Measurements from ENCODE around the gene PCSK7.
A peak's percentile ranks its signal among the peaks of the same experiment; 100 is the strongest.
"Not testable (repeated sequence)": the region's sequence is repeated elsewhere in the genome, so short reads cannot be mapped to it uniquely, and the experiment has no call there.

The PCSK7 gene, protein sequence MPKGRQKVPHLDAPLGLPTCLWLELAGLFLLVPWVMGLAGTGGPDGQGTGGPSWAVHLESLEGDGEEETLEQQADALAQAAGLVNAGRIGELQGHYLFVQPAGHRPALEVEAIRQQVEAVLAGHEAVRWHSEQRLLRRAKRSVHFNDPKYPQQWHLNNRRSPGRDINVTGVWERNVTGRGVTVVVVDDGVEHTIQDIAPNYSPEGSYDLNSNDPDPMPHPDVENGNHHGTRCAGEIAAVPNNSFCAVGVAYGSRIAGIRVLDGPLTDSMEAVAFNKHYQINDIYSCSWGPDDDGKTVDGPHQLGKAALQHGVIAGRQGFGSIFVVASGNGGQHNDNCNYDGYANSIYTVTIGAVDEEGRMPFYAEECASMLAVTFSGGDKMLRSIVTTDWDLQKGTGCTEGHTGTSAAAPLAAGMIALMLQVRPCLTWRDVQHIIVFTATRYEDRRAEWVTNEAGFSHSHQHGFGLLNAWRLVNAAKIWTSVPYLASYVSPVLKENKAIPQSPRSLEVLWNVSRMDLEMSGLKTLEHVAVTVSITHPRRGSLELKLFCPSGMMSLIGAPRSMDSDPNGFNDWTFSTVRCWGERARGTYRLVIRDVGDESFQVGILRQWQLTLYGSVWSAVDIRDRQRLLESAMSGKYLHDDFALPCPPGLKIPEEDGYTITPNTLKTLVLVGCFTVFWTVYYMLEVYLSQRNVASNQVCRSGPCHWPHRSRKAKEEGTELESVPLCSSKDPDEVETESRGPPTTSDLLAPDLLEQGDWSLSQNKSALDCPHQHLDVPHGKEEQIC

DNA sequence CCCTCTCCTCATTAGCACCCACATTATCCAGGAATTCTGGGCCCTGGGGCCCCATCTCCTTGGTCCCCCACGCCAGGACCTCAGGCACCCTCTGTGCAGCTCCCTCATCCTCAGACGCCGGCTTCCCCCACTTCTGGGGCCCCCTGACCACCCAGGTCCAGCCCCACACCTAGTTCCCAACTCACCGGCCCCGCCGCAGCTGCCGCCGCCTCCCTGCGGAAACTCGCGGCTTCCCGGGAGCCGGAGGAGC, at the start of gene PCSK7:
Gene PCSK7, minus strand, starts transcription at position 232 of the 250 bp plus-strand sequence. CDS start 2,229 bp downstream, outside the sequence.
- Mint-ChIP-seq H3K27ac (peak within 1 kb of the TSS; percentile 97), H3K4me1 (peaks cover 67% of the 10 kb centered on the region), H3K4me3 (peak within 1 kb of the TSS; percentile 89), H3K9me3 (no peaks in the 10 kb centered on the region), H3K36me3 (peaks cover 57% of the 10 kb centered on the region)
- ATAC-seq, result no peak
- no peak for DNase-seq (ENCODE audit: low spot score in 2 of 2)

DNA sequence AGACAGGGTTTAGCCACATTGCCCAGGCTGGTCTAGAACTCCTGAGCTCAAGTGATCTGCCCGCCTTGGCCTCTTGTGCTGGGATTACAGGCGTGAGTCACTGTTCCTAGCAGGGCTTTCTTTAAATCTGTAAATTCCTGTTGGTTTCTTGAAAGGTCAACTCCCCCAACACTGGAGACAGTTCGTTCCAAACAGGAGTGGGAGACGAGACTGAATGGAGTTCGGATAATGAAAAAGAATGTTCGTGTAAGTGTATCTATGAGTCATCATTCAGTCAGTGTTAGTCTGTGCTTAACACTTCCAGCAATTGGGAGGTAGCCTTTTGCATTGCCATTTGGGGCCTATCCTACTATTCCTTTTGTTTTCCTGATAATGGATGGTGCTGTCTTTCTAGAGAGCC, 49.3 kb upstream of the PCSK7 start:
- H3K4me1 Mint-ChIP-seq, result peaks cover 11% of the 10 kb centered on the region
- no peak for DNase-seq (ENCODE audit: low spot score in 2 of 2)
- ATAC-seq, result no peak
- no peaks in the 10 kb centered on the region for H3K9me3 Mint-ChIP-seq
- peak overlapping the region; percentile 85 for H3K27ac Mint-ChIP-seq
- peaks cover 42% of the 10 kb centered on the region for H3K36me3 Mint-ChIP-seq
- no peak overlapping the region for H3K4me3 Mint-ChIP-seq

DNA sequence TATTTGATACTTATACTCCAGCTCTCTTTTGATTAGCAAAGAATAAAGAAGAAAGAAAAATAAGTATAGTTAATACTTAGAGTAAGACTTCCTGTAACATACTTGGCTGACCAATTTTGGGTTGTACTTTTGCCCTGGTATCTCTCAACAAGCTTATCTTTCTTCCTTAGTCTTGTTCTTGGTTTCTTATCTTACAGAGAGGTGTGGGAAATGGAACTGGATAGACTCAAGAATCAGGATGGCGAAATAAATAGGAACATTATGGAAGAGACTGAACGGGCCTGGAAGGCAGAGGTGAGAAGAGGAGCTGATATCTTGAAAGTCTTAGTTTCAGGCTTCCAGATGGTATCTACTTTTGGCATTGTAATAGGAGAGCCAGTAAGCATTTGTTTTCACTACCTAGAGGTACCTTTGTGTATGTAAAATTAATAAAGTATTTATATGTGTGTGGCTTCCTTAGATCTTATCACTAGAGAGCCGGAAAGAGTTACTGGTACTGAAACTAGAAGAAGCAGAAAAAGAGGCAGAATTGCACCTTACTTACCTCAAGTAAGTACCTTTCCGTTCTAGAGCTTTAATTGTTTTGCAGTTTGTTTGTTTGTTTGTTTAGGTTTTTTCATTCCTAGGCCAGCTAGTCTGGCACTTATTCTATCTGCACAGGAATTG, 48.0 kb upstream of the PCSK7 start:
- H3K4me1 Mint-ChIP-seq, result peaks cover 21% of the 10 kb centered on the region
- peak; percentile 50 for ATAC-seq
- H3K4me3 Mint-ChIP-seq, result peak overlapping the region; percentile 3

DNA sequence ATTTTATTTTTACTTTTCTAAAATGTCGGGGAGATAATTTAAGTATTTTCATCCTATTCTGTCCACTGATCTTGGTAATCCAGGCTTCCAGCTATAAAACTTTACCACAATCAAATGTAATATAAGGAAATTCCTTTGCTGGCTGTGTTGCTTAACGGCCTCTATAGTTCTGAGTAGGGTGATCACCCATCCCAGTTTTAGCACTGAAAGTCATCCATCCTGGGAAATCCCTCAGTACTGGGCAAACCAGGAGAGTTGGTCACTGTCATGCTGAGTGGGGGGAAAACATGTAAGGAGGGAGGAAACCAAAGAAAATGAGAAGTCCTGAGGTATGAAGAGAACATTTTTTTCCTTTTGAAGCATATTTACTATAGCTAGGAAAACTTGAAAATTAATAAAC, 46.5 kb upstream of the PCSK7 start:
- Mint-ChIP-seq H3K9me3 (no peaks in the 10 kb centered on the region), H3K4me1 (peaks cover 29% of the 10 kb centered on the region), H3K4me3 (no peak overlapping the region), H3K27ac (no peak overlapping the region), H3K36me3 (peaks cover 24% of the 10 kb centered on the region)
- DNase-seq (ENCODE audit: low spot score in 2 of 2), result no peak
- no peak for ATAC-seq

More for the DNA sequence above, 48.0 kb upstream of the PCSK7 start:
- DNase-seq (ENCODE audit: low spot score in 2 of 2), result no peak
- Mint-ChIP-seq H3K36me3 (peaks cover 39% of the 10 kb centered on the region), H3K9me3 (no peaks in the 10 kb centered on the region), H3K27ac (peak overlapping the region; percentile 85)

DNA sequence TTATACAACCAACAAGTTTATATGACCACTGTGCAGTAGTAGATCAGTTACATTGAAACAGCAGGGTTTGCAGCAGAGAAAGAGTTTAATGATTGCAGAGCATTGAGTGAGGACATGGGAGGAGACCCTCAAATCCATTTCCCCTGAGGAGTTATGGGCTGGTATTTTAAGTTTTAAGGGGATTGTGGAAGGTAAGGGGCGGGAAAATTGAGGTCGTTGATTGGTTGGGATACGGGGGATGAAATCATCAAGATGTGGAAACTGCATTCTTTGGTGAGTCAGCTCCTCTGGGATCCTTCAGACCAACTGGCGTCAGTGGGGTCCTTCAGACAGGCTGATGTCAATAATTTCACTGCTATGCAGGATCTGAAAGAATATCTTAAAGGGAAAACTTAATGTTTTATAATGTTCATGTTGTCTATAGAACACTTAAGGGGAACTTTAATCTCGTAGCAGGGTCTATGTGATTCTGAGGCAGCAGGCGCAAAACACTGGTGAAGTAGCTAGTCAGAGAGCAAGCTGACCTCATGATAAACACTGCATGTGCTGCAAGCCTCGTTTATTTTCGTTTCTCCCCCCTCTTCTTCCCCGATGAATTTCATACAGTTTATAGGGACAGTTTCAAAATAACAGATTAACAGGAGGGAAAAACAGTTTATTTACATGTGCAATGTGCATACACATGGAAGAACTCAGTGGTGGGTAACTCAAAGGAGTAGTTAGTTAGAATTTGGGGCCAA, 41.8 kb upstream of the PCSK7 start:
- no peak for DNase-seq (ENCODE audit: low spot score in 2 of 2)
- peaks cover 19% of the 10 kb centered on the region for H3K4me1 Mint-ChIP-seq
- no peak for ATAC-seq
- no peaks in the 10 kb centered on the region for H3K9me3 Mint-ChIP-seq
- H3K36me3 Mint-ChIP-seq, result peaks cover 10% of the 10 kb centered on the region
- H3K4me3 Mint-ChIP-seq, result no peak overlapping the region
- no peak overlapping the region for H3K27ac Mint-ChIP-seq

DNA sequence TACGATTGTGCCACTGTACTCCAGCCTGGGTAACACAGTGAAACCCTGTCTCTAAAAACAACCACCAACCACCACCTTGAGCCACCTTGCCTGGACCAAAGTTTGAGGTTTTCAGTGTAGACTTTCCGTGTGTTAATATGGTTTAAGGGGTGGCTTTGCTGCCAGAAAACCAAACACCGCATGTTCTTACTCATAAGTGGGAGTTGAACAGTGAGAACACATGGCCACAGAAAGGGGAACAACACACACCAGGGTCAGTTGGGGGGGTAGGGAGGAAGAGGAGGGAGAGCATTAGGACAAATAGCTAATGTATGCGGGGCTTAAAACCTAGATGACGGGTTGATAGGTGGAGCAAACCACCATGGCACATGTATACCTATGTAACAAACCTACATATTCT, 40.3 kb upstream of the PCSK7 start:
- DNase-seq (ENCODE audit: low spot score in 2 of 2); H3K4me3 Mint-ChIP-seq; H3K27ac Mint-ChIP-seq; ATAC-seq; H3K9me3 Mint-ChIP-seq: not testable (repeated sequence)
- H3K36me3 Mint-ChIP-seq, result peaks cover 13% of the 10 kb centered on the region
- peaks cover 19% of the 10 kb centered on the region for H3K4me1 Mint-ChIP-seq

DNA sequence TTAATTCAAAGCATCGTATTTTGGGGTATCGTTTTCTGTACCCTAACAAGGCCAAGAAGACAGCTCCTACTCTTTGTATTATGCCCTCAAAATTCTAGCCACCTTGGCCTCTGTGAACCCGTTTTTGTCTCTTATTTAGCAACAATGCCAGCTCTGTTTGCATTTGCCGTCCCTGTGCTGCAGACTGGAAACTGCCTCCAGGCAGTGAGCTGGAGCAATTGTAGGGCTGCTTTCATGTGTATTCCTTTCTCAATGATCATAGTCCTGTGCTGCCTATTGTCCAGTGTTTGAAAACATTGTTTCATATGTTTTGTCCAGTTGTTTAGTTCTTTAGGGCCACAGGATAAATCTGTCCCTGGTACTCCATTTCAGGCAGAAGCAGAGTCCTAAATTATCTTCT, 39.3 kb upstream of the PCSK7 start:
- Mint-ChIP-seq H3K4me3 (no peak overlapping the region), H3K4me1 (peaks cover 19% of the 10 kb centered on the region), H3K36me3 (peaks cover 22% of the 10 kb centered on the region), H3K9me3 (no peaks in the 10 kb centered on the region), H3K27ac (no peak overlapping the region)
- ATAC-seq, result no peak
- no peak for DNase-seq (ENCODE audit: low spot score in 2 of 2)

DNA sequence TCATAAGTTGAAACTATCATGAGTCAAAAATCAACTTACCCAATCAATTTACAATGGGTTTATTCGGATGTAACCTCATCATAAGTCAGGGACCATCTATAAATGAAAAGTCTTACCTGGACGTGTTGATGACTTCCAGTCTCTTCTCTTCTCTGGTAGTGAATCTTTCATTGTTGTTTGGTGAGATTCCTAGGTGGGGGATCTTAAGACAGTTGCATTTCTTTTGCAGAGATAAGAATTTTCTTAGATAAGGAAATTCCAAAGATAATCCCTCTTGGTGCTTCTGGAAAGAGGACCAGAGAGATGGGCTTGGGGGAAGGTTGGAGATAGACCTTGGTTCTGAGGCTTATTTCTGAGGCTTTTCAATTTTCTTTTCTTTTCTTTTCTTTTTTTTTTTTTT, 38.0 kb upstream of the PCSK7 start:
- H3K27ac Mint-ChIP-seq, result no peak overlapping the region
- ATAC-seq, result no peak
- H3K4me3 Mint-ChIP-seq, result no peak overlapping the region
- no peaks in the 10 kb centered on the region for H3K9me3 Mint-ChIP-seq
- no peak for DNase-seq (ENCODE audit: low spot score in 2 of 2)
- peaks cover 26% of the 10 kb centered on the region for H3K36me3 Mint-ChIP-seq
- H3K4me1 Mint-ChIP-seq, result peaks cover 9% of the 10 kb centered on the region

DNA sequence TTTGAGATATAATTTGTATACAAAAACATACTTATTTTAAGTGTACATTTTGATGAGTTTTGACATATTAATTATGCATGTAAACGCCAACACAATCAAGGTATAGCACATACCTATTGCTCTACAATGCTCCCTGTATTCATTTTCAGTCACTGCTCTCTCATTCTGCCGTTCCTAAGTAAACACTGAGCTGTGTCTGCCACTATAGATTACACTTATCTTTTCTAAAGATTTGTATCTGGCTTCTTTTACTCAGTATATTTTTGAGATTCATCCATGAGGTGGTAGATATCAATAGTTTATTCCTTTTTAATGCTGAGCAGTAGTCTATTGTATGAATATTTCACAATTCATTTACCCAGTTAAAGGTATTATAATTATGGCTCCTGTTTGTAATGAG, 33.9 kb upstream of the PCSK7 start:
- peaks cover 38% of the 10 kb centered on the region for H3K36me3 Mint-ChIP-seq
- H3K4me1 Mint-ChIP-seq, result no peaks in the 10 kb centered on the region
- DNase-seq (ENCODE audit: low spot score in 2 of 2) (no peak), ATAC-seq (no peak)
- H3K9me3 Mint-ChIP-seq, result no peaks in the 10 kb centered on the region
- H3K27ac Mint-ChIP-seq, result no peak overlapping the region
- no peak overlapping the region for H3K4me3 Mint-ChIP-seq

DNA sequence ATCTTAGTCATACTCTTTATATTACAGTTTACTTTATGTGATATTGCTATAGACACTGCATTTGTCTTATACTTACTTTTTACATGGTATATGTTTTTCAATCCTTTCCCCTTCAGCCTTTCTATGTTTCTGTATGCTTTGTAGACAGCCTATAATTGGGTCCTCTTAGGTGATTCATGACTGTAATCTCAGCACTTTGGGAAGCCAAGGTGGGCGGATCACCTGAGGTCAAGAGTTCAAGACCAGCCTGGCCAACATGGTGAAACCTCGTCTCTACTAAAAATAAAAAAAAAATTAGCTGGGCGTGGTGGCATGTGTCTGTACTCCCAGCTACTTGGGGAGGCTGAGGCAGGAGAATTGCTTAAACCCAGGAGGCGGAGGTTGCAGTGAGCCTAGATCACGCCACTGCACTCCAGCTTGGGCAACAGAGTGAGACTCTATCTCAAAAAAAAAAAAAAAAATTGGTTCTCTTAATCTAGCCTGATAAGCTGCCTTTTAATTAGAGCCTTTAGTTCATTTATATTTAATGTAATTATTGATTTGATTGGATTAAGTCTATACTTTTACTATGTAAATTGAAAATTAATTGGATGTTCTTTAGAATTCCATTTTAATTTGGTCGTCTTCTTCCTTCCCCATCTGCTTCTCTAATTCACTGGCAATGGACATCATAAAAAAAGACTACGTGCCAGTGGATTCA, 32.9 kb upstream of the PCSK7 start:
- H3K36me3 Mint-ChIP-seq, result peaks cover 40% of the 10 kb centered on the region
- not testable (repeated sequence) for H3K27ac Mint-ChIP-seq; H3K9me3 Mint-ChIP-seq; ATAC-seq; H3K4me1 Mint-ChIP-seq; H3K4me3 Mint-ChIP-seq; DNase-seq (ENCODE audit: low spot score in 2 of 2)

DNA sequence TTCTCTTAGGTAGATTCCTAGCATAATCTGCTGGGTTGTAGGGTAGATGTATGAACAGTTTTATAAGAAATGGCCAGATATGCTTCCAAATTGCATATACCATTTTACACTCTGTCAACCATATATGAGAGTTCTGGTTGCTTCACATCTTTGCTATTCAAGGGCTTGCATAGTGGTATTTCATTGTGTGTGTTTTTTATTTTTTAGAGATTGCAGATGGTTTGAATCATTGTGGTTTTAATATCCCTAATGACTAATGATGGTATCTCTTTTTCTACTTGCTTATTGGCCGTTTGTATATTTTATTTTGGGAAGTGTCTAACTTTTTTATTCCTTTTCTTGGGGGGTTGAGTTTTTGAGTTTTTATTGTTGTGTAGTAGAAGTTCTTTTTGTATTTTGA, 27.5 kb upstream of the PCSK7 start:
- Mint-ChIP-seq H3K36me3 (peaks cover 29% of the 10 kb centered on the region), H3K27ac (no peak overlapping the region), H3K4me1 (no peaks in the 10 kb centered on the region), H3K9me3 (no peaks in the 10 kb centered on the region), H3K4me3 (no peak overlapping the region)
- ATAC-seq (no peak), DNase-seq (ENCODE audit: low spot score in 2 of 2) (no peak)

DNA sequence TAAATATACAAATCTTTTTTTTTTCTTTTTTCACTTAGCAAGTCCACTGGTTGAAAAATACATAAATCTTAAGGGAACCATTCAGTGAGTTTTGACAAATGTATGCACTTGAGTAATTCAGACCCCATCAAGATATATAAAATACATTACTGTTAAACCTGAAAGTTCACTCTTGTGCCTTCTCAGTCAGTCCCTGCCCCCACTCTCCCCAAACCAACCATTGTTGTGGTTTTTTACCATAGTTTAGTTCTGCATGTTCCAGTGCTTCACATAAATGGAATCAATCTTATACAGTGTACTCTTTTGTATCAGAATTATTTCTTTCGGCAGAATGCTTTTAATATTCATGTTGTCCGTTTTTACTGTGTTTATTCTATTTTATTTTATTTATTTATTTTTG, 26.7 kb upstream of the PCSK7 start:
- ATAC-seq (no peak), DNase-seq (ENCODE audit: low spot score in 2 of 2) (no peak)
- peaks cover 37% of the 10 kb centered on the region for H3K36me3 Mint-ChIP-seq
- no peaks in the 10 kb centered on the region for H3K4me1 Mint-ChIP-seq
- no peak overlapping the region for H3K27ac Mint-ChIP-seq
- no peaks in the 10 kb centered on the region for H3K9me3 Mint-ChIP-seq
- no peak overlapping the region for H3K4me3 Mint-ChIP-seq

DNA sequence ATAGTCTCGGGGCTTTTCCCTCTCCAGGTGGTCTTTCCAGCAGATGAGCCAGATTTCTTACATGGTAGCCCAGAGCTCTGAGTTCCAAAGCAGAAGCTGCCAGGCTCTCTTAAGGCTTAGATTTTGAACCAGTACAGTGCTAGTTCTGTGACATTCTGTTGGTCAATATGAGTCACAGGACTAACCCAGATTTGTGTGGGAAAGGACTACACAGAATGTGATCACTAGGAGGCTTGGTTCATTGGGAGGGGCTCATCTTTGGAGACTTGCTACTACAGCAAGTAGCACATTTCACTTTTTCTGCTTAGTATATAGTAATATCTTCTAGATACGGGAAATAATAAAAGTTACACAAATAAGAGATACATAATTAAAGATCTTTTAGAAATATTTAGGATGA, 24.7 kb upstream of the PCSK7 start:
- DNase-seq (ENCODE audit: low spot score in 2 of 2) (no peak), ATAC-seq (peak; percentile 78)
- Mint-ChIP-seq H3K36me3 (peaks cover 38% of the 10 kb centered on the region), H3K4me1 (no peaks in the 10 kb centered on the region), H3K9me3 (no peaks in the 10 kb centered on the region), H3K4me3 (no peak overlapping the region), H3K27ac (peak overlapping the region; percentile 1)

DNA sequence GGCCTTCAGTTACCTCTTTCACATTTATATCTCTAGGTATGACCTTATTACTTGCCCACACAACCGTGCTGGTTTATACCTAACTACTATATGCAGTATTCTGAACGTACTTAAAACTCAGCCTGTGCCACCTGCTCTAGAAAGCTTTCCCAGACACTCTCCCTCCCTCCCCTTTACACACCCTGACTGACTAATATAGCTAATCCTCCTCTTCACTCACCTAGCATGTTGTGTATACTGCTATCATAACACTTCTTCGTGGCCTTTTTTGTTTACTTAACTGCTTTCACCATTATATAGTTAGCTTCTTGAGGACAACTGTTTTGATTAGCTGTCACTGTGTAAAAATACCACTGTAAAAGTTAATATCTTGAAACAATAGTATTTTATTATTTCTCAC, 24.1 kb upstream of the PCSK7 start:
- Mint-ChIP-seq H3K27ac (peak overlapping the region; percentile 1), H3K9me3 (no peaks in the 10 kb centered on the region), H3K36me3 (peaks cover 35% of the 10 kb centered on the region), H3K4me3 (no peak overlapping the region), H3K4me1 (no peaks in the 10 kb centered on the region)
- ATAC-seq, result no peak
- no peak for DNase-seq (ENCODE audit: low spot score in 2 of 2)

DNA sequence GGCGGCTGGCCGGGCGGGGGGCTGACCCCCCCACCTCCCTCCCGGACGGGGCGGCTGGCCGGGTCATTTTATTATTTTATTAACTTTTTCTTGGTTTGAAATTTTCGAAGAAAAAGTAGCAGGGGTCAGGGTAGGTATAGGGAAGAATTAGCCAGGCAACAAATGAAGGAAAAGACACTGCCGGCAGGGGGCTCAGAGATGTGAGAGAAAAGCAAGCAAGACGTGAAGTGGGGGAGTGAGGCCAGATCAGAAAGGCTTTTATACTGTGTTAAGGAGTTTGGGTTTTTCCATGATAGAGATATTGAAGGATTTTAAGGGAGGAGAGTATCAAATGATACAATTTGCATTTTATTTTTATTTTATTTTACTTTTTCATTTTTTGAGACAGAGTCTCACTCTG, 19.6 kb upstream of the PCSK7 start:
- H3K4me3 Mint-ChIP-seq, result no peak overlapping the region
- no peaks in the 10 kb centered on the region for H3K9me3 Mint-ChIP-seq
- H3K4me1 Mint-ChIP-seq, result no peaks in the 10 kb centered on the region
- H3K36me3 Mint-ChIP-seq, result peaks cover 61% of the 10 kb centered on the region
- ATAC-seq, result no peak
- no peak for DNase-seq (ENCODE audit: low spot score in 2 of 2)
- H3K27ac Mint-ChIP-seq, result no peak overlapping the region

All from stimulated activated effector memory CD8-positive, alpha-beta T cell treated with anti-CD3 and anti-CD28 coated beads, Interleukin-12 subunit alpha, Interleukin-12 subunit beta, amount 100 ng/mL, for 72 hours (primary cell).